SK-N-SH treated with all-trans-retinoic acid at 6 μM for 48 hours (cell line): ENCODE results near the gene PKDCC.

Experiments
- ATAC-seq: fragments of 200-7000 bp; cut with Tn5 transposase; 3 replicates; pipeline ENCODE4 v1.9.1; 2020; ENCODE audit warnings: mild to moderate bottlenecking, moderate library complexity
- ARNTL ChIP-seq: fragments of 450-650 bp; formaldehyde crosslinking; IDR thresholded peaks from 2 replicates; pipeline ENCODE4 v1.5.0; 2020; ENCODE audit warnings: low read depth, mild to moderate bottlenecking, moderate library complexity, borderline replicate concordance
- BACH2 ChIP-seq: fragments of 250-450 bp; sonication (Bioruptor Pico); IDR thresholded peaks from 2 replicates; pipeline ENCODE4 v1.9.0; 2021; ENCODE audit warnings: mild to moderate bottlenecking, borderline replicate concordance
- GLIS3 ChIP-seq: fragments of 250-450 bp; sonication (Bioruptor Pico); IDR thresholded peaks from 2 replicates; pipeline ENCODE4 v1.5.0; 2020; ENCODE audit warnings: mild to moderate bottlenecking, moderate library complexity
- OSR1 ChIP-seq: fragments of 250-450 bp; sonication (Bioruptor Pico); IDR thresholded peaks from 2 replicates; pipeline ENCODE4 v1.8.0; 2022; ENCODE audit warnings: moderate library complexity, mild to moderate bottlenecking, inconsistent platforms
- PPARA ChIP-seq: fragments of 250-450 bp; sonication (Bioruptor Pico); IDR thresholded peaks from 2 replicates; pipeline ENCODE4 v1.5.0; 2020; ENCODE audit warnings: mild to moderate bottlenecking, borderline replicate concordance
- RARB ChIP-seq: fragments of 250-450 bp; sonication (Bioruptor Pico); IDR thresholded peaks from 2 replicates; pipeline ENCODE4 v1.8.0; 2021; ENCODE audit warnings: mild to moderate bottlenecking, moderate library complexity
- SNAI2 ChIP-seq: fragments of 250-450 bp; sonication (Bioruptor Pico); IDR thresholded peaks from 2 replicates; pipeline ENCODE4 v1.5.0; 2020; ENCODE audit warnings: mild to moderate bottlenecking, moderate library complexity
- TCF4 ChIP-seq: fragments of 250-450 bp; sonication (Bioruptor Pico); IDR thresholded peaks from 2 replicates; pipeline ENCODE4 v1.8.0; 2021; ENCODE audit warnings: mild to moderate bottlenecking, moderate library complexity, borderline replicate concordance
- ZFP3 ChIP-seq: fragments of 250-450 bp; sonication (Bioruptor Pico); IDR thresholded peaks from 2 replicates; pipeline ENCODE4 v1.5.0; 2020; ENCODE audit warnings: mild to moderate bottlenecking, moderate library complexity
- ZNF565 ChIP-seq: fragments of 450-650 bp; formaldehyde crosslinking; conservative IDR thresholded peaks from 2 replicates; pipeline ENCODE4 v1.5.0; 2020; ENCODE audit warnings: low read depth, mild to moderate bottlenecking, moderate library complexity
- ZNF70 ChIP-seq: fragments of 450-650 bp; formaldehyde crosslinking; IDR thresholded peaks from 2 replicates; pipeline ENCODE4 v1.5.0; 2020; ENCODE audit warnings: mild to moderate bottlenecking, moderate library complexity
- ZNF8 ChIP-seq: fragments of 450-650 bp; formaldehyde crosslinking; IDR thresholded peaks from 2 replicates; pipeline ENCODE4 v1.5.0; 2020; ENCODE audit warnings: mild to moderate bottlenecking, moderate library complexity
- TF ChIP-seq, protein P1 (sequence below): fragments of 250-450 bp; sonication (Bioruptor Pico); IDR thresholded peaks from 2 replicates; pipeline ENCODE4 v1.5.1; 2020; ENCODE audit warnings: low read depth, mild to moderate bottlenecking, moderate library complexity
- TF ChIP-seq, protein P2 (sequence below): fragments of 250-450 bp; sonication (Bioruptor Pico); IDR thresholded peaks from 2 replicates; pipeline ENCODE4 v1.8.0; 2020; ENCODE audit warnings: mild to moderate bottlenecking, moderate library complexity, borderline replicate concordance
- TF ChIP-seq, protein P3 (sequence below): fragments of 250-450 bp; sonication (Bioruptor Pico); IDR thresholded peaks from 2 replicates; pipeline ENCODE4 v1.5.0; 2020; ENCODE audit warnings: mild to moderate bottlenecking, moderate library complexity
- TF ChIP-seq, protein P4 (sequence below): fragments of 250-450 bp; sonication (Bioruptor Pico); IDR thresholded peaks from 2 replicates; pipeline ENCODE4 v1.5.1; 2021; ENCODE audit warnings: mild to moderate bottlenecking, moderate library complexity
- TF ChIP-seq, protein P5 (sequence below): fragments of 250-450 bp; sonication (Bioruptor Pico); IDR thresholded peaks from 2 replicates; pipeline ENCODE4 v1.8.0; 2021; ENCODE audit warnings: low read depth, mild to moderate bottlenecking, moderate library complexity, borderline replicate concordance

The PKDCC gene

DNA sequence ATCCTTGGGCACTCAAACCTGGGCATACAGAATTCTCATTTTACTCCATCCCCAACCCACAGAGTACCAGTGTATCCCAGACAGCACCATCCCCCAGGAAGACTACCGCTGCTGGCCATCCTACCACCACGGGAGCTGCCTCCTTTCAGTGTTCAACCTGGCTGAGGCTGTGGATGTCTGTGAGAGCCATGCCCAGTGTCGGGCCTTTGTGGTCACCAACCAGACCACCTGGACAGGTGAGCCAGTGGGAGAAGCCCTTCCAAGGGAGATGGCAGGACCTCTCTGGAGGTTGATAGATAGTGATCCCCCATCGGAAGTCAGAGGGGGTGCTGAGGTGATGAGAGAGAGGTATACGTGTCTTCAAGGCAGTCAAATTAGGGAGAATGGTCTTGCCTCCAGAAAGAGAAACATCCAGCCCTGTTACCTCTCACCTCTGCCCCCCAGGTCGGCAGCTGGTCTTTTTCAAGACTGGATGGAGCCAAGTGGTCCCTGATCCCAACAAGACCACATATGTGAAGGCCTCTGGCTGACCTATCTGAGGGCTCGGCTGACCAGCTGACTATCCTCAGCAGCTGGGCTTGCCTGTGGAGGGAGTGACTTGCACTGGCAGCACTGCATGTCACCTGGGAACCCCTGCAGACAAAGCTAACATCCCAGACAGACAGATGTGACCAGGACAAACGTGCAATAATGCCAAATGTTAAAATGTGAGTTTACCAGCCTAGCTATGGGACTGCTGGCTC, 9.5 kb downstream of the PKDCC start:
- no peak for ATAC-seq
- TF ChIP-seq, protein P1, sequence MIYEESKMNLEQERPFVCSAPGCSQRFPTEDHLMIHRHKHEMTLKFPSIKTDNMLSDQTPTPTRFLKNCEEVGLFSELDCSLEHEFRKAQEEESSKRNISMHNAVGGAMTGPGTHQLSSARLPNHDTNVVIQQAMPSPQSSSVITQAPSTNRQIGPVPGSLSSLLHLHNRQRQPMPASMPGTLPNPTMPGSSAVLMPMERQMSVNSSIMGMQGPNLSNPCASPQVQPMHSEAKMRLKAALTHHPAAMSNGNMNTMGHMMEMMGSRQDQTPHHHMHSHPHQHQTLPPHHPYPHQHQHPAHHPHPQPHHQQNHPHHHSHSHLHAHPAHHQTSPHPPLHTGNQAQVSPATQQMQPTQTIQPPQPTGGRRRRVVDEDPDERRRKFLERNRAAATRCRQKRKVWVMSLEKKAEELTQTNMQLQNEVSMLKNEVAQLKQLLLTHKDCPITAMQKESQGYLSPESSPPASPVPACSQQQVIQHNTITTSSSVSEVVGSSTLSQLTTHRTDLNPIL (CRISPR knock-in tag), result no peak
- TF ChIP-seq ZNF565 (CRISPR knock-in tag), result no peak
- TF ChIP-seq GLIS3 (CRISPR knock-in tag), result no peak
- no peak for TF ChIP-seq ZNF8
- TF ChIP-seq, protein P2, sequence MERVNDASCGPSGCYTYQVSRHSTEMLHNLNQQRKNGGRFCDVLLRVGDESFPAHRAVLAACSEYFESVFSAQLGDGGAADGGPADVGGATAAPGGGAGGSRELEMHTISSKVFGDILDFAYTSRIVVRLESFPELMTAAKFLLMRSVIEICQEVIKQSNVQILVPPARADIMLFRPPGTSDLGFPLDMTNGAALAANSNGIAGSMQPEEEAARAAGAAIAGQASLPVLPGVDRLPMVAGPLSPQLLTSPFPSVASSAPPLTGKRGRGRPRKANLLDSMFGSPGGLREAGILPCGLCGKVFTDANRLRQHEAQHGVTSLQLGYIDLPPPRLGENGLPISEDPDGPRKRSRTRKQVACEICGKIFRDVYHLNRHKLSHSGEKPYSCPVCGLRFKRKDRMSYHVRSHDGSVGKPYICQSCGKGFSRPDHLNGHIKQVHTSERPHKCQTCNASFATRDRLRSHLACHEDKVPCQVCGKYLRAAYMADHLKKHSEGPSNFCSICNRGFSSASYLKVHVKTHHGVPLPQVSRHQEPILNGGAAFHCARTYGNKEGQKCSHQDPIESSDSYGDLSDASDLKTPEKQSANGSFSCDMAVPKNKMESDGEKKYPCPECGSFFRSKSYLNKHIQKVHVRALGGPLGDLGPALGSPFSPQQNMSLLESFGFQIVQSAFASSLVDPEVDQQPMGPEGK (CRISPR knock-in tag), result no peak
- TF ChIP-seq, protein P3, sequence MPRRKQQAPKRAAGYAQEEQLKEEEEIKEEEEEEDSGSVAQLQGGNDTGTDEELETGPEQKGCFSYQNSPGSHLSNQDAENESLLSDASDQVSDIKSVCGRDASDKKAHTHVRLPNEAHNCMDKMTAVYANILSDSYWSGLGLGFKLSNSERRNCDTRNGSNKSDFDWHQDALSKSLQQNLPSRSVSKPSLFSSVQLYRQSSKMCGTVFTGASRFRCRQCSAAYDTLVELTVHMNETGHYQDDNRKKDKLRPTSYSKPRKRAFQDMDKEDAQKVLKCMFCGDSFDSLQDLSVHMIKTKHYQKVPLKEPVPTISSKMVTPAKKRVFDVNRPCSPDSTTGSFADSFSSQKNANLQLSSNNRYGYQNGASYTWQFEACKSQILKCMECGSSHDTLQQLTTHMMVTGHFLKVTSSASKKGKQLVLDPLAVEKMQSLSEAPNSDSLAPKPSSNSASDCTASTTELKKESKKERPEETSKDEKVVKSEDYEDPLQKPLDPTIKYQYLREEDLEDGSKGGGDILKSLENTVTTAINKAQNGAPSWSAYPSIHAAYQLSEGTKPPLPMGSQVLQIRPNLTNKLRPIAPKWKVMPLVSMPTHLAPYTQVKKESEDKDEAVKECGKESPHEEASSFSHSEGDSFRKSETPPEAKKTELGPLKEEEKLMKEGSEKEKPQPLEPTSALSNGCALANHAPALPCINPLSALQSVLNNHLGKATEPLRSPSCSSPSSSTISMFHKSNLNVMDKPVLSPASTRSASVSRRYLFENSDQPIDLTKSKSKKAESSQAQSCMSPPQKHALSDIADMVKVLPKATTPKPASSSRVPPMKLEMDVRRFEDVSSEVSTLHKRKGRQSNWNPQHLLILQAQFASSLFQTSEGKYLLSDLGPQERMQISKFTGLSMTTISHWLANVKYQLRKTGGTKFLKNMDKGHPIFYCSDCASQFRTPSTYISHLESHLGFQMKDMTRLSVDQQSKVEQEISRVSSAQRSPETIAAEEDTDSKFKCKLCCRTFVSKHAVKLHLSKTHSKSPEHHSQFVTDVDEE (CRISPR knock-in tag), result no peak
- TF ChIP-seq, protein P4, sequence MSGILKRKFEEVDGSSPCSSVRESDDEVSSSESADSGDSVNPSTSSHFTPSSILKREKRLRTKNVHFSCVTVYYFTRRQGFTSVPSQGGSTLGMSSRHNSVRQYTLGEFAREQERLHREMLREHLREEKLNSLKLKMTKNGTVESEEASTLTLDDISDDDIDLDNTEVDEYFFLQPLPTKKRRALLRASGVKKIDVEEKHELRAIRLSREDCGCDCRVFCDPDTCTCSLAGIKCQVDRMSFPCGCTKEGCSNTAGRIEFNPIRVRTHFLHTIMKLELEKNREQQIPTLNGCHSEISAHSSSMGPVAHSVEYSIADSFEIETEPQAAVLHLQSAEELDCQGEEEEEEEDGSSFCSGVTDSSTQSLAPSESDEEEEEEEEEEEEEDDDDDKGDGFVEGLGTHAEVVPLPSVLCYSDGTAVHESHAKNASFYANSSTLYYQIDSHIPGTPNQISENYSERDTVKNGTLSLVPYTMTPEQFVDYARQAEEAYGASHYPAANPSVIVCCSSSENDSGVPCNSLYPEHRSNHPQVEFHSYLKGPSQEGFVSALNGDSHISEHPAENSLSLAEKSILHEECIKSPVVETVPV, result no peak
- TF ChIP-seq PPARA (CRISPR knock-in tag), result no peak
- no peak for TF ChIP-seq ZFP3 (CRISPR knock-in tag)

DNA sequence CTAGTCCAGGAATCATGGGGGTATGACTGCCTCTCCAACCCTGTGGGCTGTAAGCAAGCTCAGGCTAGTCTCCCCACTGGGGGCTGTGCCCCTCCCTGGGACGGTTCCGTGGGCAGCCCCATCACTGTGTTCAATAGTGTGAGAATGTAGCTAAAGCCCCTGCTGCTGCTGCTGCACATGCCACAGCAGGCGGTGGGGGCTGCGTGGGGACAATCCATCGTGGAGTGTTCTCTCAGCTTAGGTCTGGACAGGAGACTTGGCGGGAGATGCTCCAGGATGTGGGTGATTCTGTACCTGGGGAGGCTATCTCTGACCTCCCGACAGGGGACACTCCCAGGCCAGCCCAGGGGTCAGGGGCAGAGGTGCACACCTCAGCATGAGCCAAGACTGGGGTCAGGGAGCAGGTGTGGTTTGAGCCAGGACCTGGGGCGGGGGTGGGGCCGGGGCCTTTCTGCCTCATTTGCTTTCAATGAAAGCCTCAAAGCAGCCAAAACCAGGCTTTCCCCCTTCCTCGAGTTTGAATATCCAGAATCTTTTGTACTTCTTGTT, 10.2 kb downstream of the PKDCC start:
- no peak for ATAC-seq
- TF ChIP-seq TCF4 (CRISPR knock-in tag), result no peak
- no peak for TF ChIP-seq ARNTL
- TF ChIP-seq, protein P4, result no peak
- TF ChIP-seq, protein P5, sequence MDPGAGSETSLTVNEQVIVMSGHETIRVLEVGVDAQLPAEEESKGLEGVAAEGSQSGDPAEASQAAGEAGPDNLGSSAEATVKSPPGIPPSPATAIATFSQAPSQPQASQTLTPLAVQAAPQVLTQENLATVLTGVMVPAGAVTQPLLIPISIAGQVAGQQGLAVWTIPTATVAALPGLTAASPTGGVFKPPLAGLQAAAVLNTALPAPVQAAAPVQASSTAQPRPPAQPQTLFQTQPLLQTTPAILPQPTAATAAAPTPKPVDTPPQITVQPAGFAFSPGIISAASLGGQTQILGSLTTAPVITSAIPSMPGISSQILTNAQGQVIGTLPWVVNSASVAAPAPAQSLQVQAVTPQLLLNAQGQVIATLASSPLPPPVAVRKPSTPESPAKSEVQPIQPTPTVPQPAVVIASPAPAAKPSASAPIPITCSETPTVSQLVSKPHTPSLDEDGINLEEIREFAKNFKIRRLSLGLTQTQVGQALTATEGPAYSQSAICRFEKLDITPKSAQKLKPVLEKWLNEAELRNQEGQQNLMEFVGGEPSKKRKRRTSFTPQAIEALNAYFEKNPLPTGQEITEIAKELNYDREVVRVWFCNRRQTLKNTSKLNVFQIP (CRISPR knock-in tag), result no peak
- TF ChIP-seq, all 23 proteins: peak for 0

DNA sequence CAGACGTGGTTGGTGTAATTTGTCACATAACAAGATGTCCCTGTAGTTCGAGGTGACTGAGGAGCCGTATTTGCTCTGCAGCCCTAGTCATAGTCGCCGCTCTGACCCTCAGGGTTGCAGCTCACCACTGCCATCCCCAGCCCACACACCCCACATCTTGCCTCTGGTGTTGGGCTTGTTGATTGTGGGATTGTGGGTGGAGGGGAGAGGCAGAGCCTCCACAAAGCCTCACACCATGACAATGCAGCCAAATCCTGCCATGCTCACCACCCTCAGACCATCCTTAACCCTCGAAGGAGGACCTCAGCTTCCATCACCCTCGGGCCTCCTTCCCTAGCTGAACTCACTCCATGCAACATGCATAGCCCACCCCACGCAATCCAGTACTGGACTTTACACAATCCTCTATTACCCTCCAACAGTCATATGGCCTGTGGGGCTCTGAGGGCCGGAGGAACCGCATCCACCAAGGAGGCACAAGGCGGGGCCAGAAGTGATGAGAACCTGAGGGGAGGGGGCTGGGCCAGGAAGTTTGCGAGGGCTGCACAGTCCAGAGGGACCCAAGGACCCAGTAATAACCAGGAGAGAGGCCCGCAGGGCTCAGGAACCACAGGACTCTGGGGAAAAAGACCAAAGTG, 11.6 kb downstream of the PKDCC start:
- ATAC-seq, result no peak
- TF ChIP-seq BACH2 (no peak), SNAI2 (no peak), OSR1 (CRISPR knock-in tag) (no peak), RARB (CRISPR knock-in tag) (no peak), ZNF8 (no peak), ARNTL (no peak), ZNF70 (CRISPR knock-in tag) (no peak)
- TF ChIP-seq, protein P3 (CRISPR knock-in tag), result no peak
- TF ChIP-seq, protein P1 (CRISPR knock-in tag), result no peak
- TF ChIP-seq, protein P5 (CRISPR knock-in tag), result no peak
